K562 (cell line): ENCODE data around the gene IL6ST. TPM values are rescaled to one million over a fixed set of nuclear protein-coding genes. Genes with fewer than 3 reads are reported as not detected.
A peak's percentile ranks its signal among the peaks of the same experiment; 100 is the strongest.

Source experiments
- ATF1 ChIP-seq, 2 experiments: fragments of 450-650 bp in 1 of 2; IDR thresholded peaks; 2 replicates each; pipeline ENCODE4 v1.6.1; 2016; ENCODE audit warnings: missing compliant biosample characterization in 1 of 2, missing genetic modification characterization in 1 of 2
- C11orf30 ChIP-seq: fragments of 450-650 bp; IDR thresholded peaks from 2 replicates; pipeline ENCODE4 v1.6.1; 2016; ENCODE audit warnings: low read depth, mild to moderate bottlenecking
- CC2D1A ChIP-seq: fragments of 450-650 bp; IDR thresholded peaks from 2 replicates; pipeline ENCODE4 v1.6.1; 2017; ENCODE audit warnings: mild to moderate bottlenecking
- GTF2A2 ChIP-seq: IDR thresholded peaks from 2 replicates; pipeline ENCODE4 v1.6.1; 2016; ENCODE audit warnings: mild to moderate bottlenecking, missing genetic modification characterization, missing compliant biosample characterization
- KLF16 ChIP-seq: IDR thresholded peaks from 2 replicates; pipeline ENCODE4 v1.6.1; 2016; ENCODE audit warnings: antibody characterized with exemption
- MEF2A ChIP-seq: IDR thresholded peaks from 2 replicates; pipeline ENCODE4 v1.6.1; 2011; ENCODE audit warnings: low read depth, mild to moderate bottlenecking, low read length, moderate library complexity; ENCODE audit not compliant: control insufficient read depth
- NFATC3 ChIP-seq: fragments of 450-650 bp; IDR thresholded peaks from 2 replicates; pipeline ENCODE4 v1.6.1; 2017; ENCODE audit warnings: mild to moderate bottlenecking
- NR2F6 ChIP-seq: fragments of 450-650 bp; formaldehyde crosslinking; IDR thresholded peaks from 2 replicates; pipeline ENCODE4 v1.4.0; 2020; ENCODE audit warnings: mild to moderate bottlenecking
- SMARCA5 ChIP-seq: fragments of 450-650 bp; IDR thresholded peaks from 2 replicates; pipeline ENCODE4 v1.6.1; 2016
- STAG1 ChIP-seq: sonication (generic); formaldehyde crosslinking; IDR thresholded peaks from 2 replicates; pipeline ENCODE4 v1.5.0; 2020; ENCODE audit warnings: missing genetic modification reagents, borderline replicate concordance
- ZNF23 ChIP-seq: fragments of 250-450 bp; sonication (Bioruptor Pico); IDR thresholded peaks from 2 replicates; pipeline ENCODE4 v1.4.0; 2020; ENCODE audit warnings: mild to moderate bottlenecking
- ZNF253 ChIP-seq: fragments of 250-450 bp; sonication (Bioruptor Pico); conservative IDR thresholded peaks from 2 replicates; pipeline ENCODE4 v1.6.1; 2021; ENCODE audit warnings: mild to moderate bottlenecking
- polyA plus RNA-seq, 8 experiments: library from polyadenylated mRNA; depleted of rRNA in 4 of 8; stranded (reverse) in 5 of 8; unstranded in 3 of 8; fragments of >200 nt; fragmentation: Nextera tagmentation in 2 of 8; fragmentation: Illumina TruSeq in 1 of 8; extraction: Ambion mirVana in 2 of 8; extraction: Trizol in 1 of 8; gene quantifications; 2 replicates each; pipeline versions ENCODE4 v1.2.1 to v1.2.3, GENCODE V29; 2011 to 2014; ENCODE audit warnings: inconsistent platforms in 1 of 8, missing spikeins in 1 of 8
- total RNA-seq, 7 experiments: library from RNA; depleted of rRNA in 6 of 7; stranded (reverse); fragments of >200 nt in 6 of 7; fragmentation: Illumina TruSeq in 2 of 7; extraction: Trizol in 2 of 7; gene quantifications; 2 replicates each; pipeline versions ENCODE4 v1.2.1 to v1.2.3, GENCODE V29; 2011 to 2021; ENCODE audit warnings: low replicate concordance in 1 of 7
- TF ChIP-seq, protein P1 (sequence below), 2 experiments: fragments of 450-650 bp; formaldehyde crosslinking in 1 of 2; IDR thresholded peaks; 2 replicates each; pipeline versions ENCODE4 v1.4.0 to v1.6.1; 2014 to 2020; ENCODE audit warnings: mild to moderate bottlenecking in 2 of 2, borderline replicate concordance in 1 of 2, low read depth in 1 of 2
- TF ChIP-seq, protein P2 (sequence below): IDR thresholded peaks from 2 replicates; pipeline ENCODE4 v1.6.1; 2011; ENCODE audit warnings: borderline replicate concordance, low read depth, mild to moderate bottlenecking, moderate library complexity, low read length; ENCODE audit not compliant: insufficient read depth, poor library complexity, severe bottlenecking
- TF ChIP-seq, protein P3 (sequence below): fragments of 250-450 bp; sonication (Bioruptor Pico); IDR thresholded peaks from 2 replicates; pipeline ENCODE4 v1.4.0; 2020; ENCODE audit warnings: mild to moderate bottlenecking

The IL6ST gene
- total and polyA plus RNA-seq, 9 of the 15 experiments (the other 6 are each of a cell fraction or from before 2014, with no cell fraction given) = 2.0 to 27.0 (median 7.9) TPM

DNA sequence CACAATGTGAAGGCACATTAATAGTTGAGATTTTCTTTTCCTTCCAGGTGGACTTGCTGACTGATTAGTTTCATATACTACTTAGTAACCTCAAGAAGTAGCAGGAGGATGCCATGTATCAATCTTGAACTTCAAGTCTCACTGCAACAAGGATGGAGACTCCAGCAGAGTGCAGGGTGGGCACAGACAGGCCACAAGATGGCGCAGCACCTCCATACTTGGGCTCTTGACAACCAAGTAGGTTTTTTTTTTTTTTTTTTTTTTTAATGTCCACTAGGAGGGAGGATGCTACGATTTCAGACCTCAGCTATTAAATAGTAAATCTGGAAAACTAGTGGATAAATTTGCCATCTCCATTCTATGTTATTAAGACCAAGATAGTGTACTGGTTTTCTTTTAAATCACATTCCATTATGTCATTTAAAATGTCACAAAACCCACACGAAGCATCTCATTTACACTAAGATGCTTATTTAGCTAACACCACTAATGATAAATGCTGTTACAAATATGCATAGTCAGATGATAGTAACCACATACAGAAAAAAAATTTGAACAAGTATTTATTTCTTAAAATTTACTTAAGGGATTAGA is 58.6 kb downstream of the IL6ST start (continued):
- TF ChIP-seq, protein P1, sequence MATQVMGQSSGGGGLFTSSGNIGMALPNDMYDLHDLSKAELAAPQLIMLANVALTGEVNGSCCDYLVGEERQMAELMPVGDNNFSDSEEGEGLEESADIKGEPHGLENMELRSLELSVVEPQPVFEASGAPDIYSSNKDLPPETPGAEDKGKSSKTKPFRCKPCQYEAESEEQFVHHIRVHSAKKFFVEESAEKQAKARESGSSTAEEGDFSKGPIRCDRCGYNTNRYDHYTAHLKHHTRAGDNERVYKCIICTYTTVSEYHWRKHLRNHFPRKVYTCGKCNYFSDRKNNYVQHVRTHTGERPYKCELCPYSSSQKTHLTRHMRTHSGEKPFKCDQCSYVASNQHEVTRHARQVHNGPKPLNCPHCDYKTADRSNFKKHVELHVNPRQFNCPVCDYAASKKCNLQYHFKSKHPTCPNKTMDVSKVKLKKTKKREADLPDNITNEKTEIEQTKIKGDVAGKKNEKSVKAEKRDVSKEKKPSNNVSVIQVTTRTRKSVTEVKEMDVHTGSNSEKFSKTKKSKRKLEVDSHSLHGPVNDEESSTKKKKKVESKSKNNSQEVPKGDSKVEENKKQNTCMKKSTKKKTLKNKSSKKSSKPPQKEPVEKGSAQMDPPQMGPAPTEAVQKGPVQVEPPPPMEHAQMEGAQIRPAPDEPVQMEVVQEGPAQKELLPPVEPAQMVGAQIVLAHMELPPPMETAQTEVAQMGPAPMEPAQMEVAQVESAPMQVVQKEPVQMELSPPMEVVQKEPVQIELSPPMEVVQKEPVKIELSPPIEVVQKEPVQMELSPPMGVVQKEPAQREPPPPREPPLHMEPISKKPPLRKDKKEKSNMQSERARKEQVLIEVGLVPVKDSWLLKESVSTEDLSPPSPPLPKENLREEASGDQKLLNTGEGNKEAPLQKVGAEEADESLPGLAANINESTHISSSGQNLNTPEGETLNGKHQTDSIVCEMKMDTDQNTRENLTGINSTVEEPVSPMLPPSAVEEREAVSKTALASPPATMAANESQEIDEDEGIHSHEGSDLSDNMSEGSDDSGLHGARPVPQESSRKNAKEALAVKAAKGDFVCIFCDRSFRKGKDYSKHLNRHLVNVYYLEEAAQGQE (IDR thresholded peaks at IDR 0.05; ENCODE audit: borderline replicate concordance) = peak; percentile 78; the same call in 1 of the 2 replicates
- TF ChIP-seq, protein P1 (CRISPR knock-in tag; IDR thresholded peaks at IDR 0.05; ENCODE audit: low read depth) = no peak
- TF ChIP-seq, protein P2, sequence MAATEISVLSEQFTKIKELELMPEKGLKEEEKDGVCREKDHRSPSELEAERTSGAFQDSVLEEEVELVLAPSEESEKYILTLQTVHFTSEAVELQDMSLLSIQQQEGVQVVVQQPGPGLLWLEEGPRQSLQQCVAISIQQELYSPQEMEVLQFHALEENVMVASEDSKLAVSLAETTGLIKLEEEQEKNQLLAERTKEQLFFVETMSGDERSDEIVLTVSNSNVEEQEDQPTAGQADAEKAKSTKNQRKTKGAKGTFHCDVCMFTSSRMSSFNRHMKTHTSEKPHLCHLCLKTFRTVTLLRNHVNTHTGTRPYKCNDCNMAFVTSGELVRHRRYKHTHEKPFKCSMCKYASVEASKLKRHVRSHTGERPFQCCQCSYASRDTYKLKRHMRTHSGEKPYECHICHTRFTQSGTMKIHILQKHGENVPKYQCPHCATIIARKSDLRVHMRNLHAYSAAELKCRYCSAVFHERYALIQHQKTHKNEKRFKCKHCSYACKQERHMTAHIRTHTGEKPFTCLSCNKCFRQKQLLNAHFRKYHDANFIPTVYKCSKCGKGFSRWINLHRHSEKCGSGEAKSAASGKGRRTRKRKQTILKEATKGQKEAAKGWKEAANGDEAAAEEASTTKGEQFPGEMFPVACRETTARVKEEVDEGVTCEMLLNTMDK = peak; percentile 41
- no peak for TF ChIP-seq ZNF253 (CRISPR knock-in tag)
- 0 out of 2 replicates have a peak, but pooled peaks have one; percentile 7 for TF ChIP-seq C11orf30
- TF ChIP-seq ATF1 (CRISPR knock-in tag; IDR thresholded peaks at IDR 0.05) = no peak
- TF ChIP-seq ATF1 (tag; IDR thresholded peaks at IDR 0.05) = no peak
- TF ChIP-seq KLF16 = 0 out of 2 replicates have a peak, but pooled peaks have one; percentile 20
- TF ChIP-seq CC2D1A = 0 out of 2 replicates have a peak, but pooled peaks have one; percentile 35
- TF ChIP-seq NR2F6 = no peak
- no peak for TF ChIP-seq NFATC3
- TF ChIP-seq, protein P3, sequence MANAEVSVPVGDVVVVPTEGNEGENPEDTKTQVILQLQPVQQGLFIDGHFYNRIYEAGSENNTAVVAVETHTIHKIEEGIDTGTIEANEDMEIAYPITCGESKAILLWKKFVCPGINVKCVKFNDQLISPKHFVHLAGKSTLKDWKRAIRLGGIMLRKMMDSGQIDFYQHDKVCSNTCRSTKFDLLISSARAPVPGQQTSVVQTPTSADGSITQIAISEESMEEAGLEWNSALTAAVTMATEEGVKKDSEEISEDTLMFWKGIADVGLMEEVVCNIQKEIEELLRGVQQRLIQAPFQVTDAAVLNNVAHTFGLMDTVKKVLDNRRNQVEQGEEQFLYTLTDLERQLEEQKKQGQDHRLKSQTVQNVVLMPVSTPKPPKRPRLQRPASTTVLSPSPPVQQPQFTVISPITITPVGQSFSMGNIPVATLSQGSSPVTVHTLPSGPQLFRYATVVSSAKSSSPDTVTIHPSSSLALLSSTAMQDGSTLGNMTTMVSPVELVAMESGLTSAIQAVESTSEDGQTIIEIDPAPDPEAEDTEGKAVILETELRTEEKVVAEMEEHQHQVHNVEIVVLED (CRISPR knock-in tag) = no peak
- TF ChIP-seq SMARCA5 = no peak
- peak; percentile 84; the same call in 1 of the 2 replicates for TF ChIP-seq STAG1 (CRISPR knock-in tag)
- no peak for TF ChIP-seq ZNF23
- no peak for TF ChIP-seq MEF2A
- TF ChIP-seq GTF2A2 (tag) = no peak
